Adrenal gland (tissue), 5 donors: ENCODE measurements around the gene CLIC4.

ENCODE experiments used
- POLR2A ChIP-seq, 2 donors: fragments of 450-650 bp; IDR thresholded peaks; one replicate each; pipeline ENCODE4 v1.6.1; 2017; ENCODE audit warnings: antibody characterized with exemption in 2 of 2, mild to moderate bottlenecking in 2 of 2, moderate library complexity in 1 of 2
- TF ChIP-seq, protein P1 (sequence below), 6 experiments: fragments of 450-650 bp in 4 of 6; fragments of 200-600 bp in 2 of 6; sonication (generic) in 1 of 6; IDR thresholded peaks; 1 replicate in 5 of 6; 2 replicates in 1 of 6; pipeline versions ENCODE4 v1.5.1 to v1.8.0; 2016 to 2021; ENCODE audit warnings: antibody characterized with exemption in 6 of 6, mild to moderate bottlenecking in 2 of 6, moderate library complexity in 1 of 6
- donor health status: DM: no; HTN: no; CAD: no.

DNA sequence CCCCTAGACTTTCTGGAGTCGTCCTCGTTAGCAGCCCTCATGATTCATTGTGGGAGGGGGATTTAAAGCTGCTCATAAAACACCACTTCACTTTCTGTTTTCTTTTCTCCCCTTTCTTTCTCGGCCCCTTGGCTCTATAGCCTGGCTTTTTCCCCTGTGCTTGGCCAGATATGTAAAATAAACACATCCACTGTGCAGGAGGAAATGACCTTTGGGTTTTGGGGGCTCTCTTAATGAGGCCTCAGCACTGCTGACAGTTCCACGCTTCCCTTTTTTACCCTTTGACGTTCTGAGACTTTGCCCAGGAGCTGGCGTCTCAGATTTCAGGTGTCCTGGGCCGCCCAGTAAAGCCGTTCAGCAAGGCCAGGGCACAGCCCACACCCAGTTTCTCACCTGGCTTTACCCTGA, 119.1 kb downstream of the CLIC4 start:
- TF ChIP-seq, protein P1, sequence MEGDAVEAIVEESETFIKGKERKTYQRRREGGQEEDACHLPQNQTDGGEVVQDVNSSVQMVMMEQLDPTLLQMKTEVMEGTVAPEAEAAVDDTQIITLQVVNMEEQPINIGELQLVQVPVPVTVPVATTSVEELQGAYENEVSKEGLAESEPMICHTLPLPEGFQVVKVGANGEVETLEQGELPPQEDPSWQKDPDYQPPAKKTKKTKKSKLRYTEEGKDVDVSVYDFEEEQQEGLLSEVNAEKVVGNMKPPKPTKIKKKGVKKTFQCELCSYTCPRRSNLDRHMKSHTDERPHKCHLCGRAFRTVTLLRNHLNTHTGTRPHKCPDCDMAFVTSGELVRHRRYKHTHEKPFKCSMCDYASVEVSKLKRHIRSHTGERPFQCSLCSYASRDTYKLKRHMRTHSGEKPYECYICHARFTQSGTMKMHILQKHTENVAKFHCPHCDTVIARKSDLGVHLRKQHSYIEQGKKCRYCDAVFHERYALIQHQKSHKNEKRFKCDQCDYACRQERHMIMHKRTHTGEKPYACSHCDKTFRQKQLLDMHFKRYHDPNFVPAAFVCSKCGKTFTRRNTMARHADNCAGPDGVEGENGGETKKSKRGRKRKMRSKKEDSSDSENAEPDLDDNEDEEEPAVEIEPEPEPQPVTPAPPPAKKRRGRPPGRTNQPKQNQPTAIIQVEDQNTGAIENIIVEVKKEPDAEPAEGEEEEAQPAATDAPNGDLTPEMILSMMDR (IDR thresholded peaks at IDR 0.05) = no peak
- no peak for TF ChIP-seq POLR2A (IDR thresholded peaks at IDR 0.05)
